Colonic mucosa (tissue), 4 donors: ENCODE measurements around the gene DDR1. TPM values are rescaled to one million over a fixed set of nuclear protein-coding genes. Genes with fewer than 3 reads are reported as not detected.

Source experiments
- DNase-seq: peaks from one replicate; pipeline ENCODE4 v3.0.0-alpha.2; 2020
- H3K27ac ChIP-seq: fragments of 200-600 bp; one replicate; pipeline ENCODE4 v1.8.0; 2021
- H3K27me3 ChIP-seq: fragments of 200-600 bp; one replicate; pipeline ENCODE4 v1.8.0; 2021
- H3K36me3 ChIP-seq: fragments of 200-600 bp; one replicate; pipeline ENCODE4 v1.8.0; 2021
- H3K4me1 ChIP-seq: fragments of 200-600 bp; one replicate; pipeline ENCODE4 v1.8.0; 2021; ENCODE audit warnings: mild to moderate bottlenecking
- H3K4me3 ChIP-seq: fragments of 200-600 bp; one replicate; pipeline ENCODE4 v1.8.0; 2021
- H3K9ac ChIP-seq, 2 donors: one replicate each; pipeline ENCODE4 v1.7.0; 2013; ENCODE audit warnings: control low read depth in 2 of 2, low read depth in 2 of 2, low read length in 2 of 2
- H3K9me3 ChIP-seq: fragments of 200-600 bp; one replicate; pipeline ENCODE4 v1.8.0; 2021
- CTCF ChIP-seq: fragments of 200-600 bp; IDR thresholded peaks from one replicate; pipeline ENCODE4 v1.8.0; 2022; ENCODE audit warnings: antibody characterized with exemption, mild to moderate bottlenecking
- intact Hi-C: fragments of 100-400 bp; cut with DNase I; formaldehyde crosslinking; loops from one replicate; pipeline ENCODE4 v1.14.1; 2022
- microRNA-seq: library from miRNA; unstranded; fragments of <30 nt; microRNA quantifications from one replicate; pipeline ENCODE4, GENCODE V29; 2019
- total RNA-seq, 2 donors: library from RNA; stranded (reverse); fragmentation: NEBNext Ultra II Directional in 1 of 2; extraction: Animal tissue kit (Norgen Biotek cat#: 25700) in 1 of 2; gene quantifications; one replicate each; pipeline ENCODE4 v1.2.1, GENCODE V29; 2021
- donor health status: healthy.
- donor health status: DM: no; HTN: no; CAD: no.
- donor health status: DM: no; HTN: no; CAD: no.

DDR1 gene
- total RNA-seq, 2 donors from 2014 or later: 261 to 267 TPM

- DNase-seq: no peak
- TF ChIP-seq CTCF: no peak
- H3K36me3 ChIP-seq: no peaks in the 10 kb centered on the region
- H3K27ac ChIP-seq: no peak overlapping the region
- no peaks in the 10 kb centered on the region for H3K27me3 ChIP-seq
- intact Hi-C loops: no loop called here
- no peaks in the 10 kb centered on the region for H3K4me1 ChIP-seq
- H3K9me3 ChIP-seq: no peaks in the 10 kb centered on the region
- H3K4me3 ChIP-seq: no peak overlapping the region
- H3K9ac ChIP-seq: no peak overlapping the region
Measured at GRCh38 chr6:30944051-30944450, 59.7 kb downstream of the DDR1 start.

GRCh38 chr6:30945281-30945680, 61.0 kb downstream of the DDR1 start:
- DNase-seq: no peak
- Histone ChIP-seq H3K9me3 (no peaks in the 10 kb centered on the region), H3K4me1 (no peaks in the 10 kb centered on the region), H3K27me3 (no peaks in the 10 kb centered on the region), H3K4me3 (no peak overlapping the region), H3K27ac (no peak overlapping the region), H3K36me3 (no peaks in the 10 kb centered on the region), H3K9ac (no peak overlapping the region)
- intact Hi-C loops: no loop called here
- no peak for TF ChIP-seq CTCF

GRCh38 chr6:30947231-30947630, 62.9 kb downstream of the DDR1 start:
- DNase-seq: no peak
- Histone ChIP-seq H3K4me3 (no peak overlapping the region), H3K9ac (no peak overlapping the region), H3K27me3 (no peaks in the 10 kb centered on the region), H3K9me3 (no peaks in the 10 kb centered on the region), H3K27ac (no peak overlapping the region), H3K4me1 (no peaks in the 10 kb centered on the region), H3K36me3 (no peaks in the 10 kb centered on the region)
- intact Hi-C loops: no loop called here
- no peak for TF ChIP-seq CTCF

- Histone ChIP-seq H3K36me3 (no peaks in the 10 kb centered on the region), H3K9ac (no peak overlapping the region), H3K4me3 (no peak overlapping the region), H3K4me1 (no peaks in the 10 kb centered on the region), H3K27ac (no peak overlapping the region), H3K27me3 (no peaks in the 10 kb centered on the region), H3K9me3 (no peaks in the 10 kb centered on the region)
- TF ChIP-seq CTCF: no peak
- intact Hi-C loops: no loop called here
- no peak for DNase-seq
Measured at GRCh38 chr6:30948811-30949210, 64.5 kb downstream of the DDR1 start.

Small RNA genes lying within 50 kb of the gene (microRNA-seq; reads per million reads assigned to microRNA genes)
- 1.7 reads per million for gene MIR4640

Other genes with a start within 250 kb of the DDR1 start
- 10 to 100 TPM; 71.3 to 83.3 TPM for gene C6orf136, start 237.4 kb upstream of the DDR1 start, total RNA-seq
- gene DHX16, start 211.5 kb upstream of the DDR1 start, total RNA-seq: 10 to 100 TPM; 25.9 to 35.1 TPM
- 10 to 100 TPM in 1 of 2 donors, 1 to 10 TPM in 1; 8.3 to 22.8 TPM for gene PPP1R18, start 197.9 kb upstream of the DDR1 start, total RNA-seq
- 10 to 100 TPM in 1 of 2 donors, 1 to 10 TPM in 1; 7.4 to 19.2 TPM for gene NRM, start 193.5 kb upstream of the DDR1 start, total RNA-seq
- gene MDC1, start 167.2 kb upstream of the DDR1 start, total RNA-seq: 10 to 100 TPM; 14.0 to 59.0 TPM
- gene TUBB, start 164.2 kb upstream of the DDR1 start, total RNA-seq: 100 to 1,000 TPM; 213 to 605 TPM
- gene FLOT1, start 141.8 kb upstream of the DDR1 start, total RNA-seq: 100 to 1,000 TPM; 130 to 158 TPM
- 10 to 100 TPM; 47.2 to 92.8 TPM for gene IER3, start 140.0 kb upstream of the DDR1 start, total RNA-seq
- gene GTF2H4, start 23.7 kb downstream of the DDR1 start, total RNA-seq: 10 to 100 TPM; 15.8 to 25.7 TPM
- gene VARS2, start 29.7 kb downstream of the DDR1 start, total RNA-seq: 10 to 100 TPM; 27.5 to 55.6 TPM
- gene SFTA2, start 47.7 kb downstream of the DDR1 start, total RNA-seq: 1 to 10 TPM in 1 of 2 donors, not detected in 1; 1.3 TPM
- gene MUCL3, start 56.5 kb downstream of the DDR1 start, total RNA-seq: under 1 TPM in 1 of 2 donors, not detected in 1; 0.30 TPM
- gene MUC21, start 99.2 kb downstream of the DDR1 start, total RNA-seq: not detected
- gene MUC22, start 126.0 kb downstream of the DDR1 start, total RNA-seq: not detected
- gene C6orf15, start 228.1 kb downstream of the DDR1 start, total RNA-seq: not detected
- 1 to 10 TPM; 2.2 to 5.6 TPM for gene PSORS1C1, start 230.3 kb downstream of the DDR1 start, total RNA-seq
- gene CDSN, start 235.9 kb downstream of the DDR1 start, total RNA-seq: not detected